Fibroblast of skin of back (primary cell): Measurements from ENCODE around the gene CDKN2B.

ENCODE experiments used
- DNase-seq: peaks from one replicate; pipeline ENCODE4 v3.0.0-alpha.2; 2013

Gene CDKN2B

GRCh38 chr9:22033012-22033630, 24.0 kb upstream of the CDKN2B start:
- no peak for DNase-seq

- DNase-seq, result no peak
Observed at GRCh38 chr9:22031655-22032411, 22.7 kb upstream of the CDKN2B start.

- peak; percentile 75 for DNase-seq
Observed at GRCh38 chr9:22030101-22030598, 21.0 kb upstream of the CDKN2B start.

GRCh38 chr9:22029231-22029630, 20.1 kb upstream of the CDKN2B start:
- no peak for DNase-seq

GRCh38 chr9:22028394-22028793, 19.3 kb upstream of the CDKN2B start:
- no peak for DNase-seq

GRCh38 chr9:22026696-22027095, 17.6 kb upstream of the CDKN2B start:
- DNase-seq, result no peak

- DNase-seq, result no peak
Observed at GRCh38 chr9:22022396-22022795, 13.3 kb upstream of the CDKN2B start.

GRCh38 chr9:22010866-22011625, 1.9 kb upstream of the CDKN2B start:
- DNase-seq, result peak; percentile 58

- no peak for DNase-seq
Observed at GRCh38 chr9:22009506-22009867, 382 bp upstream of the CDKN2B start.

GRCh38 chr9:22008384-22008716, 755 bp downstream of the CDKN2B start:
- no peak for DNase-seq

GRCh38 chr9:22005702-22006606, 3.2 kb downstream of the CDKN2B start:
- peak; percentile 49 for DNase-seq

GRCh38 chr9:22005021-22005701, 3.9 kb downstream of the CDKN2B start:
- DNase-seq, result no peak

- DNase-seq, result no peak
Observed at GRCh38 chr9:22002038-22002437, 7.1 kb downstream of the CDKN2B start.

GRCh38 chr9:21998026-21998425, 11.1 kb downstream of the CDKN2B start:
- DNase-seq, result no peak

GRCh38 chr9:21997480-21997879, 11.6 kb downstream of the CDKN2B start:
- no peak for DNase-seq

GRCh38 chr9:21996858-21997257, 12.2 kb downstream of the CDKN2B start:
- no peak for DNase-seq

- DNase-seq, result no peak
Observed at GRCh38 chr9:21996438-21996837, 12.7 kb downstream of the CDKN2B start.

GRCh38 chr9:21995666-21996398, 13.3 kb downstream of the CDKN2B start:
- DNase-seq, result peak; percentile 52

- peak; percentile 81 for DNase-seq
Observed at GRCh38 chr9:21995006-21995665, 14.0 kb downstream of the CDKN2B start.

GRCh38 chr9:21994556-21995005, 14.5 kb downstream of the CDKN2B start, which contains the start of gene CDKN2B-AS1:
CDKN2B-AS1 (plus strand) TSS chr9:21994791.
- DNase-seq, result peak; percentile 76
